Pons (tissue), 1 donor: ENCODE data around the gene ZNF629.
"Not testable (repeated sequence)": the region's sequence is repeated elsewhere in the genome, so short reads cannot be mapped to it uniquely, and the experiment has no call there.

Experiments
- DNase-seq: peaks from one replicate; pipeline ENCODE4 v3.0.0-alpha.2; 2016; ENCODE audit warnings: low spot score

The ZNF629 gene

GRCh38 chr16:30786936-30787612, at the start of gene ZNF629:
TSS of gene ZNF629 (minus strand) at chr16:30787205. CDS start at chr16:30784482, 2,723 bp downstream.
- DNase-seq: peak; percentile 79

GRCh38 chr16:30834130-30834740, 47.2 kb upstream of the ZNF629 start:
- no peak for DNase-seq

GRCh38 chr16:30830072-30830417, 43.0 kb upstream of the ZNF629 start:
- no peak for DNase-seq

GRCh38 chr16:30829130-30830071, 42.4 kb upstream of the ZNF629 start:
- DNase-seq: no peak

GRCh38 chr16:30821891-30822290, 34.9 kb upstream of the ZNF629 start:
- no peak for DNase-seq

GRCh38 chr16:30821441-30821840, 34.4 kb upstream of the ZNF629 start:
- not testable (repeated sequence) for DNase-seq

GRCh38 chr16:30820952-30821421, 34.0 kb upstream of the ZNF629 start:
- no peak for DNase-seq

GRCh38 chr16:30816769-30817168, 29.8 kb upstream of the ZNF629 start:
- no peak for DNase-seq

GRCh38 chr16:30813821-30814189, 26.8 kb upstream of the ZNF629 start:
- DNase-seq: peak; percentile 42

GRCh38 chr16:30809675-30810074, 22.7 kb upstream of the ZNF629 start:
- not testable (repeated sequence) for DNase-seq

- DNase-seq: not testable (repeated sequence)
Measured at GRCh38 chr16:30808890-30809426, 22.0 kb upstream of the ZNF629 start.

- DNase-seq: no peak
Measured at GRCh38 chr16:30808146-30808545, 21.1 kb upstream of the ZNF629 start.

- peak; percentile 73 for DNase-seq
Measured at GRCh38 chr16:30805370-30806169, 18.6 kb upstream of the ZNF629 start.

- no peak for DNase-seq
Measured at GRCh38 chr16:30805056-30805369, 18.0 kb upstream of the ZNF629 start.

- DNase-seq: no peak
Measured at GRCh38 chr16:30802936-30803335, 15.9 kb upstream of the ZNF629 start.

GRCh38 chr16:30797670-30798309, 10.8 kb upstream of the ZNF629 start:
- DNase-seq: no peak

GRCh38 chr16:30794634-30795033, 7.6 kb upstream of the ZNF629 start:
- DNase-seq: no peak

- no peak for DNase-seq
Measured at GRCh38 chr16:30793508-30794069, 6.6 kb upstream of the ZNF629 start.

GRCh38 chr16:30787613-30788378, 791 bp upstream of the ZNF629 start:
- no peak for DNase-seq
